Natural killer cell (primary cell): ENCODE data around the gene C1QTNF12. TPM values are rescaled to one million over a fixed set of nuclear protein-coding genes. Genes with fewer than 3 reads are reported as not detected.

ENCODE experiments used
- ATAC-seq, 3 donors: fragments of 150-1000 bp in 2 of 3; fragments of 200-7000 bp in 1 of 3; cut with Tn5 transposase; 1 replicate in 1 of 3; 2 replicates in 2 of 3; pipeline ENCODE4 v1.10.0; 2021; ENCODE audit warnings: mild to moderate bottlenecking in 2 of 3, moderate library complexity in 2 of 3
- DNase-seq, 2 donors: peaks; one replicate each; pipeline versions ENCODE4 v3.0.0 to v3.0.0-alpha.2; 2013 to 2021; ENCODE audit warnings: mixed read lengths in 1 of 2
- H3K27ac ChIP-seq: one replicate; pipeline ENCODE4 v1.5.1; 2013; ENCODE audit warnings: mild to moderate bottlenecking, low read length
- H3K27me3 ChIP-seq: one replicate; pipeline ENCODE4 v1.6.1; 2013; ENCODE audit warnings: low read length; ENCODE audit not compliant: control insufficient read depth, insufficient read depth
- H3K36me3 ChIP-seq: one replicate; pipeline ENCODE4 v1.6.1; 2013; ENCODE audit warnings: low read length; ENCODE audit not compliant: control insufficient read depth, insufficient read depth
- H3K4me1 ChIP-seq: one replicate; pipeline ENCODE4 v1.6.1; 2013; ENCODE audit warnings: low read length; ENCODE audit not compliant: control insufficient read depth, insufficient read depth
- H3K4me3 ChIP-seq: one replicate; pipeline ENCODE4 v1.5.1; 2013; ENCODE audit warnings: low read length
- H3K9me3 ChIP-seq: one replicate; pipeline ENCODE4 v1.6.1; 2013; ENCODE audit warnings: low read length; ENCODE audit not compliant: control insufficient read depth, insufficient read depth
- H3K27ac Mint-ChIP-seq, 2 donors: one replicate each; pipeline ENCODE4 v1.8.0; 2022; ENCODE audit warnings: mild to moderate bottlenecking in 2 of 2, mixed read lengths in 2 of 2, moderate library complexity in 1 of 2
- H3K27me3 Mint-ChIP-seq, 2 donors: one replicate each; pipeline ENCODE4 v1.8.0; 2022; ENCODE audit warnings: low read depth in 2 of 2, mixed read lengths in 2 of 2
- H3K36me3 Mint-ChIP-seq: one replicate; pipeline ENCODE4 v1.8.0; 2022; ENCODE audit warnings: mixed read lengths
- H3K4me1 Mint-ChIP-seq, 2 donors: one replicate each; pipeline ENCODE4 v1.8.0; 2022; ENCODE audit warnings: mixed read lengths in 2 of 2
- H3K4me3 Mint-ChIP-seq: one replicate; pipeline ENCODE4 v1.8.0; 2022; ENCODE audit warnings: mild to moderate bottlenecking, moderate library complexity, mixed read lengths
- H3K9me3 Mint-ChIP-seq, 2 donors: one replicate each; pipeline ENCODE4 v1.8.0; 2022; ENCODE audit warnings: mixed read lengths in 2 of 2
- WGBS: methylation state at CpG from one replicate; pipeline ENCODE4 v1.1.7; 2013; ENCODE audit warnings: missing lambda C conversion rate; ENCODE audit not compliant: insufficient coverage; 5-methylcytosine and 5-hydroxymethylcytosine counted together
- intact Hi-C: fragments of 100-400 bp; cut with micrococcal nuclease; formaldehyde crosslinking; loops from one replicate; pipeline ENCODE4 v1.14.2; 2022
- total RNA-seq, 4 donors: library from RNA; stranded (reverse); fragments of 120-200 nt in 1 of 4; gene quantifications; one replicate each; pipeline versions ENCODE4 v1.2.3 to v1.2.4, GENCODE V29; 2013 to 2022
- TF ChIP-seq, protein P1 (sequence below): fragments of 200-600 bp; IDR thresholded peaks from one replicate; pipeline ENCODE4 v1.8.0; 2022; ENCODE audit warnings: antibody characterized with exemption

C1QTNF12 gene
- total RNA-seq, 3 donors from 2014 or later (not counting 1 experiment from before 2014, with no cell fraction given), result 2.6 to 4.1 (median 4.1) TPM

DNA sequence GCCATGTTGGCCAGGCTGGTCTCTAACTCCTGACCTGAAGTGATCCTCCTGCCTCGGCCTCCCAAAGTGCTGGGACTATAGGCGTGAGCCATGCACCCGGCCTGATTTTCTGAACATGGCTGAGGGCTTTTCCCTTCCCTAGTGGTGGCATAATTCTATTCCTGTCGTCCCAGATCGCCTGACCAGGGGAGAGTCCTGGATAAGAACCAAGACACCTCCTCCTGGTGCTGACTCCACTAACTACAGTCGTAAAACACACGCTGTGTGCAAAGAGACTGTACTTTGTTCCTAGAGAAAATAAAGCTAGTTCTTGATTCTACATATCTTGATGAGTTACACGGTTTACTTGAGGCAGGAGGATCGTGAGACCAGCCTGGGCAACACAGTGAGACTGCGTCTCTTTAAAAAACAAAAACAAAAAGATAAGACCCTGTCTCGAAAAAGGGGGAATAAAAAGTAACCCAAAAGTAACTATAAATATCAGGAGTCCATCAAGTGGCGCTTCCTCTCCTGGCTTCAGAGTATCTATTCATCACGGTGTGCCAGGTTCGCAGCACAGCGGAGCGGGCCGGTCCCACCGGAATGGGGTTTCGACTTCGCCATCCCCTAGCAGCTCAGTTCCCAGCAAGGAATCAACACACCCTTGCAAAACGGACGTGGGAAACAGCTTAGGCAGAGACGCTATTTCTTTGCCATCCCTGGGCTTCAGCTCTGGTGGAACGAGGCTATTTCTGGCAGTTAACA is 15.7 kb downstream of the C1QTNF12 start:
- peaks cover 28 to 33% of the 10 kb centered on the region in 2 donors for H3K4me1 Mint-ChIP-seq
- Histone ChIP-seq H3K4me3 (peak overlapping the region; percentile 89), H3K27ac (peak overlapping the region; percentile 76), H3K4me1 (peaks cover 50% of the 10 kb centered on the region), H3K36me3 (peaks cover 38% of the 10 kb centered on the region), H3K27me3 (no peaks in the 10 kb centered on the region), H3K9me3 (no peaks in the 10 kb centered on the region)
- WGBS, result 19% methylated on average over 23 of the region's 24 CpGs
- peak overlapping the region; percentile 95 for H3K4me3 Mint-ChIP-seq
- peak overlapping the region; percentile 82 to 88 for H3K27ac Mint-ChIP-seq
- peak in 1 of 2 donors; percentile 47 for DNase-seq
- TF ChIP-seq, protein P1, sequence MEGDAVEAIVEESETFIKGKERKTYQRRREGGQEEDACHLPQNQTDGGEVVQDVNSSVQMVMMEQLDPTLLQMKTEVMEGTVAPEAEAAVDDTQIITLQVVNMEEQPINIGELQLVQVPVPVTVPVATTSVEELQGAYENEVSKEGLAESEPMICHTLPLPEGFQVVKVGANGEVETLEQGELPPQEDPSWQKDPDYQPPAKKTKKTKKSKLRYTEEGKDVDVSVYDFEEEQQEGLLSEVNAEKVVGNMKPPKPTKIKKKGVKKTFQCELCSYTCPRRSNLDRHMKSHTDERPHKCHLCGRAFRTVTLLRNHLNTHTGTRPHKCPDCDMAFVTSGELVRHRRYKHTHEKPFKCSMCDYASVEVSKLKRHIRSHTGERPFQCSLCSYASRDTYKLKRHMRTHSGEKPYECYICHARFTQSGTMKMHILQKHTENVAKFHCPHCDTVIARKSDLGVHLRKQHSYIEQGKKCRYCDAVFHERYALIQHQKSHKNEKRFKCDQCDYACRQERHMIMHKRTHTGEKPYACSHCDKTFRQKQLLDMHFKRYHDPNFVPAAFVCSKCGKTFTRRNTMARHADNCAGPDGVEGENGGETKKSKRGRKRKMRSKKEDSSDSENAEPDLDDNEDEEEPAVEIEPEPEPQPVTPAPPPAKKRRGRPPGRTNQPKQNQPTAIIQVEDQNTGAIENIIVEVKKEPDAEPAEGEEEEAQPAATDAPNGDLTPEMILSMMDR, result no peak
- intact Hi-C loops, result loop anchor here (2.0 kb wide), 1 partner anchor 16 kb away; the partner anchor contains the start of gene TNFRSF4
- no peaks in the 10 kb centered on the region for H3K36me3 Mint-ChIP-seq
- H3K9me3 Mint-ChIP-seq, result no peaks in the 10 kb centered on the region
- ATAC-seq, result no peak
- no peaks in the 10 kb centered on the region for H3K27me3 Mint-ChIP-seq

DNA sequence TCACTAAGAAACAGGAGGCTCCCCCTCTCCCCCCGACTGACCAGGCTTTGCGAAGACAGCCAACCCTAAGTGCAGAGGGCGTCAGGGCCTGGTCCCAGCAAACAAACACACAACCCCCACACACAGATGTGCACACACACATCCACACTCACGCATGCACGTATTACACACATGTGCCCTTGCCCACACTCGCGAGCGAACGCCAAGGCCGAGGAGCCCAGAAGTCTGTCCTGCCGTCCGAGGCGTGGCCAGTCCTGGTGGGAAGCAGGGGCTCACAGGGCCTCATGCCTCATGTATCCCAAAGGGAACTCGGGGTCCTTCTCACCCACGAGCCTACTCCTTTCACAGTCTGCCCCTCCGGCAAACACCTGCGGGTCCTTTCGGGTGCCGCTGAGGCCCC is 16.8 kb downstream of the C1QTNF12 start:
- no peak overlapping the region for H3K4me3 ChIP-seq
- H3K27me3 Mint-ChIP-seq, result no peaks in the 10 kb centered on the region
- TF ChIP-seq, protein P1, result no peak
- H3K27ac ChIP-seq, result no peak overlapping the region
- no peaks in the 10 kb centered on the region for H3K36me3 Mint-ChIP-seq
- intact Hi-C loops, result loop anchor here (2.0 kb wide), 1 partner anchor 15 kb away; the partner anchor contains the start of gene TNFRSF4
- H3K4me1 Mint-ChIP-seq, result peaks cover 28 to 38% of the 10 kb centered on the region in 2 donors
- H3K27me3 ChIP-seq, result no peaks in the 10 kb centered on the region
- H3K4me3 Mint-ChIP-seq, result peak overlapping the region; percentile 68
- peaks cover 50% of the 10 kb centered on the region for H3K4me1 ChIP-seq
- peaks cover 44% of the 10 kb centered on the region for H3K36me3 ChIP-seq
- WGBS, result 90% methylated on average over 19 of the region's 19 CpGs
- peak overlapping the region; percentile 25 to 88 for H3K27ac Mint-ChIP-seq
- DNase-seq, result no peak
- H3K9me3 Mint-ChIP-seq, result no peaks in the 10 kb centered on the region
- ATAC-seq, result no peak
- H3K9me3 ChIP-seq, result no peaks in the 10 kb centered on the region

DNA sequence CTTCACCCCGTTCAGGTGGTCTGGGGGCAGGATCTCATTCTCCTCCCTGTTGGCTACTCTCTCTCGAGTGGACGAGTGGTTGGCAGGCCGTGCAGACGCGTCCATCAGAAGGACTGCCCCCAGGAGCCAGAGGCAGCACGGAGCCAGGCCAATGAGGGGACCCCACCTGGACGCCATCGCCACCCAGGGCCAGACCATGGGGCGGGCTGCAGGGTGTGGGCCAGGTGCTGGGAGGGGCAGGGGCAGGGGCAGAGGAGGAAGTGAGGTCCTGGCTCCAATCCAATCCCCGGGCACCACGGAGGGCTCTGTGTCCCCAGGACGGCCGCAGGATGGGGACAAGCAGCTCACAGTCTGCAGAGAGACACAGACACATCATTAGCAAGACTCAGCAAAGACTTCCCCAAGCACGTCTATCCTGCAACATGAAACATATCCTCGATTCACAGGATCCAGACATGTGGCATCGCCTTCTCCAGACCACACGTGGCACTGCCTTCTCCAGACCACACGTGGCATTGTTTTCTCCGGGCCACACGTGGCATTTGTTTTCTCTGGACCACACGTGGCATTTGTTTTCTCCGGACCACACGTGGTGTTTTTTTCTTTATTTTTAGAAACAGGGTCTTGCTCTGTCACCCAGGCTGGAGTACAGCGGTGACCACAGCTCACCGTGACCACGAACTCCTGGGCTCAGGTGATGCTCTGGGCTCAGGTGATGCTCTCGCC is 17.8 kb downstream of the C1QTNF12 start:
- Mint-ChIP-seq H3K9me3 (no peaks in the 10 kb centered on the region), H3K27me3 (no peaks in the 10 kb centered on the region), H3K4me3 (no peak overlapping the region), H3K27ac (no peak overlapping the region), H3K36me3 (no peaks in the 10 kb centered on the region), H3K4me1 (peaks cover 23 to 35% of the 10 kb centered on the region in 2 donors)
- no peak overlapping the region for H3K4me3 ChIP-seq
- ATAC-seq (no peak), DNase-seq (no peak)
- TF ChIP-seq, protein P1, result no peak
- H3K4me1 ChIP-seq, result peaks cover 48% of the 10 kb centered on the region
- H3K27ac ChIP-seq, result no peak overlapping the region
- peaks cover 49% of the 10 kb centered on the region for H3K36me3 ChIP-seq
- H3K27me3 ChIP-seq, result no peaks in the 10 kb centered on the region
- 80% methylated on average over 28 of the region's 28 CpGs for WGBS
- no peaks in the 10 kb centered on the region for H3K9me3 ChIP-seq
- intact Hi-C loops, result no loop called here
